ENCODE results near the gene DBI. TPM values are rescaled to one million over a fixed set of nuclear protein-coding genes. Genes with fewer than 3 reads are reported as not detected.
"Not testable (repeated sequence)": the region's sequence is repeated elsewhere in the genome, so short reads cannot be mapped to it uniquely, and the experiment has no call there.

The DBI gene
- total RNA-seq, 1 donor from 2014 or later = 251 TPM

GRCh38 chr2:119387381-119388129 is 20.8 kb downstream of the DBI start:
- intact Hi-C loops (cut with DNase I) = no loop called here
- peak; percentile 76 for DNase-seq (ENCODE audit: low spot score)

- peak; percentile 64 for DNase-seq (ENCODE audit: low spot score)
- intact Hi-C loops (cut with DNase I) = no loop called here
These were observed 23.0 kb downstream of the DBI start for GRCh38 chr2:119389615-119390306.

- DNase-seq (ENCODE audit: low spot score) = no peak
- intact Hi-C loops (cut with DNase I) = no loop called here
These were observed 27.4 kb downstream of the DBI start for GRCh38 chr2:119393971-119394748.

- intact Hi-C loops (cut with DNase I) = no loop called here
- no peak for DNase-seq (ENCODE audit: low spot score)
These were observed 30.4 kb downstream of the DBI start for GRCh38 chr2:119397196-119397595.

DNA sequence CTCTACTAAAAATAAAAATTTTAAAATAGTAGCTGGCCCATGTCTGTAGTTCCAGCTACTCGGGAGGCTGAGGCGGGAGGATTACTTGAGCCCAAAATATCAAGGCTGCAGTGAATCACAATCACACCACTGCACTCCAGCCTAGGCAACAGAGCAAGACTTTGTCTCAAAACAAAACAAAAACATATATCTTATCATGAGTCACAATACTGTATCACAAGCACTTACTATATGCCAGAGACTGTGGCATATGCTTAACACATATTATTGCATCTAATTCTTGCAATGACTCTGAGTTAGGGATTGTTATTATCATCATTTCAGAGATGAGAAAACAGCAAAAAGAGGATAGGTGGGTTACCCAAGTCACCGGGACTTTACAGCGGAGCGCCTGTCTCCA is 35.3 kb downstream of the DBI start:
- intact Hi-C loops (cut with DNase I) = loop anchor here (2.0 kb wide), 1 partner anchor 89 kb away; no protein-coding TSS in a partner anchor
- no peak for DNase-seq (ENCODE audit: low spot score)

- intact Hi-C loops (cut with DNase I) = loop anchor here (2.0 kb wide), 1 partner anchor 90 kb away; no protein-coding TSS in a partner anchor
- peak; percentile 79 for DNase-seq (ENCODE audit: low spot score)
These were observed 36.1 kb downstream of the DBI start for GRCh38 chr2:119402645-119403560.

DNA sequence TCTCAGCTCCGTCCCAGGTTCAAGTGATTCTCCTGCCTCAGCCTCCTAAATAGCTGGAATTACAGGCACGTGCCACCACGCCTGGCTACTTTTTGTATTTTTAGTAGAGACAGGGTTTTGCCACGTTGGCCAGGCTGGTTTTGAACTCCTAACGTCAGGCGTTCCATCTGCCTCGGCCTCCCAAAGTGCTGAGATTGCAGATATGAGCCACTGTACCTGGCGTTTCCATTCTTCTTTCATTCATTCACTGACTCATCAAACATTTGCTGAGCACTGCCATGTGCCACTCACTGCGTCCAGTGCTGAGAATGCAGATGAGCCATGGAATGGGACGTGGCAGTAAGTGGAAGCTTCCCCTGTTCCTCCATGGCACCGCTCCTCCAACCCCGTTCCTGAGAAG is 36.8 kb downstream of the DBI start:
- DNase-seq (ENCODE audit: low spot score) = not testable (repeated sequence)
- intact Hi-C loops (cut with DNase I) = loop anchor here (2.0 kb wide), 1 partner anchor 91 kb away; no protein-coding TSS in a partner anchor

DNA sequence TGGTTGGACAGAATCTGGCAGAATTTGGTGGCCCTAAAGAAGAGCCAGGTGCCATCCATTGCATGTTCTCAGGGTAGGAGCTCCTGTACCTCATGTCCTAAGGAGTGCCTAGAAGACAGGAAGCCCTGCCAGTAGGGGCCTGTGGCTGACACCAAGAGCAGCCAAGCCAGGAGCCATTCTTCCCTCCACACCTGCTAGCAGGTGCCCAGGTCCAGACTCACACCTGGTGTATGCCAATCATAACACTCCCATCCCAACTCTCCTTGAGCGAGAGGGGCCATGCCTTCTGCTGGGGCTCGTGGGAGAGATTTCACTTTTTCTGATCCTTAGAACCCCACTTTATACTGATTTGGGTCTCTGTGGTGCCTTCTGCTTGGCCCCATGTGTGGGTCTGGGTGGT is 38.4 kb downstream of the DBI start:
- DNase-seq (ENCODE audit: low spot score) = no peak
- intact Hi-C loops (cut with DNase I) = no loop called here

DNA sequence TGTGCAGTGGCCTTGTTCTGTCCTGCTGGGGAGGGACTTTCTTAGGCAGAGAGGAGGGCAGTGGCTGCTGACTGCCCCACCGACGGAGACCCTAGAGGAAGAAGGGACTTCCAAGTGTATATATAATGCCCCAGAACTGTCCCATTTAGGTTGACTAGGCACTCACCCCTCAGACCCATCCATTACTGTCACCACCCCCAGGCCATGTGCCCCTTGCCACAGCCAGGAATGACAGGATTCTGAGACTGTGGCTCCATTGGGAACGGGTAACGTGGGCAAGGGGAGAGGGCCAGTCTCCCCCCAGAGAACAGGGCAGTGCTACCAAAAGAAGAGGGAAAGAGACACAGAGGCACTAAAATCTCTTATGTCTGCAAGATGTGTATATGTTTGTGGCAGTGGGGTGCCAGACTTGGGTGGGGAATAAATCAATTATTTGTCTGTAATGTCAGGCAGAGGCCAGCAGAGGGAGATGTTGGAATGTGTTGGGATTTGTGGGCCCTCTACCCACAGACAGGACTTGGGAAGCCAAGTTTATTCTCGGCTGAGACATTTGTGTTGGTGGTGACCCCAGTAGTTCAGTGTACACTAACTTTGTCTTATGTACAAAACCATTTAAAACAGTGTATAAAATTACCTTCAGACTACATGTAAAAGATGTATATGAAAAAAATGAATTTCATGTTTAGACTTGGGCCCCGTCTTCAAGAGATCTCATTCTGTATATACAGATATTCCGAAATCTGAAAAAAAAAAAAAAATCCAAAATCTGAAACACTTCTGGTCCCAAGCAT is 40.8 kb downstream of the DBI start:
- intact Hi-C loops (cut with DNase I) = loop anchor here (1.0 kb wide), 2 partner anchors 68 to 253 kb away; no protein-coding TSS in a partner anchor
- no peak for DNase-seq (ENCODE audit: low spot score)

DNA sequence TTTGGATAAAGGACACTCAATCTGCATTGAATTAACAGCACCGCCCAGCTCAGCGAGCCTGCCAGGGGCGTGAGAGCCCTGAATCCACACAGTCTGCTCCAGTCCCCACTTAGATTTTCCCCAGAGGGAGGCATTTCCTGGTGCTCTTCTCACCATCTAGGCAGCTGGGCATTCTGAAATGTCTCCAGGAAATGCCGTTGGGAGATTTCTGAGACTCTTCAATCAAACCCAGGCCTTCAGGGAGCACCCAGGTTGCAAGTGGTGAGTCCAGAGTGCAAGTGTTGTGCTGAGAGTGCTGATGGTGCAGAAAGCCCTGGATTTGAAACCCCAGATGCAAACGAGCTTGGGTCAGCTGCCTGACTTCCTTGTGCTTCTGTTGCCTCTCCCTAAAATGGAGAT is 41.4 kb downstream of the DBI start:
- no peak for DNase-seq (ENCODE audit: low spot score)
- intact Hi-C loops (cut with DNase I) = no loop called here

DNA sequence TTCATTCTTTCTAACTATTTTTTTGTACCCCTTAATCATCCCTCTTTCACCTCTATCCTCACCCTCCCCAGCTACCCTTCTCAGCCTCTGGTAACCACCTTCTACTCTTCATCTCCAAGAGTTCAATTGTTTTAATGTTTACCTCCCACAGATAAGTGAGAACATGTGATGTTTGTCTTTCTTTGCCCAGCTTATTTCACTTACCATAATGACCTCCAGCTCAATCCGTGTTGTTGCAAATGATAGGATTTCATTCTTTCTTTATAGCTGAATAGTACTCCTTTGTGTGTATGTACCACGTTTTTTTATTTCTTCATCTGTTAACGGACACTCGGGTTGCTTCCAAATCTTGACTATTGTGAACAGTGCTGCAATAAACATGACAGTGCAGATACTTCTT is 42.7 kb downstream of the DBI start:
- no peak for DNase-seq (ENCODE audit: low spot score)
- intact Hi-C loops (cut with DNase I) = no loop called here

- intact Hi-C loops (cut with DNase I) = no loop called here
These were observed 48.1 kb downstream of the DBI start for GRCh38 chr2:119414894-119415293.

DNA sequence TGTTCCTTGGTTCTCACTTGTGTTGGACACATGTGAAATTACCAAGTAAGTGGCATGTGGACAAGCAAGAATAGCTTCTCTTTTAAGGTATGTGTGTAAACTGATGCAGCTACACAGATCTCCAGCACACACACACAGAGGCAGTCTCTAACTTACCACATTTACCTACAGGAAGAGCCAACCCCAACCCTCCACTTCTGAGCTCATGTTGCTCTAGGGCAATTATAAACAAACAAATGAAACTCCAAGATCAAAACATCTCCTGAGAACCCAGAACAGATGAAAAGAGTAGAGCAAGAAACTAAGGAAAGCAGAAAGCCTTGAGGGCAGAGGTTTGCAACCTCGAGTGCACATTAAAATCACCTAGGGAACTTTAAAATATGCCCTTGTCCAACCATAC is 48.9 kb downstream of the DBI start:
- DNase-seq (ENCODE audit: low spot score) = no peak
- intact Hi-C loops (cut with DNase I) = no loop called here

More at GRCh38 chr2:119414894-119415293, 48.1 kb downstream of the DBI start:
- DNase-seq (ENCODE audit: low spot score) = no peak

GRCh38 chr2:119416299-119416923 is 49.6 kb downstream of the DBI start:
- no peak for DNase-seq (ENCODE audit: low spot score)
- intact Hi-C loops (cut with DNase I) = no loop called here

GRCh38 chr2:119417908-119418307 is 51.1 kb downstream of the DBI start:
- intact Hi-C loops (cut with DNase I) = no loop called here

DNA sequence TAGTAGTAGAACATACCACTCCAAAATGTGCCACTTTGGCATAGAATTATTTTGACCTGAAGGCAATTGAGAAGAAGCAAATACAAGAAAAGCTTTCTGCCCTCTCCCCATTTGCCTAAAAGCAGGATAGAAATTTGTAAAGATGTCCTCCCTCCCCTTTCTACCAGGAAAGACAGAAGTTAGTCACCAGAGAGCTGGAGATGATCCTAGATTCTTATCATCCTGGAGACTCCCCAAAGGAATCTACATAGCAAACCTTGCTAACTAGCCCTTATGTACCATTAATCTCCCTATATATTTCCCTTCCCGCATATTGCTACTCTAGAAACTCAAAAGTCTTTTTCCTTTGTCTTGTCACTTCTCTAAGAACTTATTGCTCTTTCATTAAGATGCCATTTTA is 52.3 kb downstream of the DBI start:
- intact Hi-C loops (cut with DNase I) = no loop called here
- DNase-seq (ENCODE audit: low spot score) = no peak

More at GRCh38 chr2:119417908-119418307, 51.1 kb downstream of the DBI start:
- no peak for DNase-seq (ENCODE audit: low spot score)

GRCh38 chr2:119419803-119420508 is 53.2 kb downstream of the DBI start:
- intact Hi-C loops (cut with DNase I) = no loop called here
- DNase-seq (ENCODE audit: low spot score) = no peak

Measured in cardiac septum (tissue), 1 donor.